GM08714 (cell line): Measurements from ENCODE around the gene EGR4.
A peak's percentile ranks its signal among the peaks of the same experiment; 100 is the strongest.

Experiments
- H3K4me3 ChIP-seq: fragments of 200-500 bp; sonication (Bioruptor generic); 2 replicates; pipeline ENCODE4 v1.5.1; 2014; ENCODE audit warnings: mild to moderate bottlenecking, low read length, inconsistent platforms
- ZNF274 ChIP-seq: IDR thresholded peaks from 2 replicates; pipeline ENCODE4 v1.6.1; 2012; ENCODE audit warnings: mild to moderate bottlenecking, low read depth, low read length

The EGR4 gene

DNA sequence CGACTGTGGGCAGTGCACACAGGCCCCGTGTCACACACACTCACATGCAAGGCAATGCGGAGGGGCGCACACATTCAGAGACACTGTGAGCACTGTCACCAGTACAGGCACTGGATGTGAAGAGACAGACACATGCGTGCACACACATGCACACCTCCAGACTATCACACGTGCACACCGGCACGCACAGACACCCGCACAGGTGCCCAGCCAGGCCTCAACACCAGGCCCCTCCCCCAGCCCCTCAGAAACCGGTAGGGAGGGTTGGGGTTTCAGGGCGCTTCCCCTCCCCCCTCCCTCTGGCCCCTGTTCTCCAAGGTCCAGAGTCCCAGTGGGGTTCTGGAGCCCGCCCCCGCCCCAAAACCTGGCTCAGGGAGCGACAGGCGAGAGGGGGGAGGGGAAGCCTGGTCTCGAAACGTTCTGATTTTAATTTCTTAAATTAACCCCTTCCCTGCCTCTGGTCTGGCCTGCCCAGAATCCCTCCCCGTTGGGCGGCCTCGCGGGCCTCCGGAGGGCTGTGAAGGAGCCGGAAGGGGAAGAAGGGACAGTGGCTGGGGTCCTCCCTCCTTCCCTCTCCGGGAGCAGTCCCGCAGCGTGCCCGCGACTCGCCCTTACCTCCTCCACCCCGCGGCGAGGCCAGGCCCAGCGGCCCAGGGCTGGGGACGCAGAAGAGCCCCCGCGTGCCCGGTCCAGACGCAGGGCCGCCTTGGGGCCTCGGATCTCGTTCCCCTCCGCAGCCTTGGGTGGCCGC lies 9.6 kb downstream of the EGR4 start:
- peak overlapping the region; percentile 81 for H3K4me3 ChIP-seq
- TF ChIP-seq ZNF274 = no peak

DNA sequence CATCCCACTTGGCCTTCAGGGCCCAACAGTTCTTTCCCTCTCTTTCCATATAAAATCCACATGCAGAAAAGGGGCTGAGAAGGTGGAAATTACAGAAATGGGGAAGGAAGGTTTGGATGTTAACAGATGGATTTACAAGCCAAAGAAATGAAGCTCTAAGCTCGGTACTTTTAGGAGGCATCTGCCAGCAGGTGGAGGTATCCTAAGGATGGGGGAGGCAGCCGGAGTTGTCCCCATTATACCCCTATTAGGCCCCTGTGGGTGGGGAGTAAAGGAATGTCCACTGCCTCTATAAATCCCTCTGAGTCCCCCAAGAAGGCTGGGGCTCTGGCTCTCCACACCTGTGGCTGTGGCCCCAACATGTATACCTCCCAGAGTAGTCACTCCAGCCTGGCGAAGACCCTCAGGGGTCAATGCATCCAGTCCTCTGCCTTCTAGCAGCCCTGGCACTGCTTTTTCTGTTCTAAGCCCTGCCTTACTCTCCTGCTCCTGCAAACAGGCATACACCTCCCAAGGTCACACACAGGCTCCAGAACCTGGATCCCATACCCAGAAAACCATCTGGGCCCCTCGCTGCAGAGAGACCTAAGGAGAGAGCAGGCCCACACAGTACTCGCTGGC lies 10.3 kb downstream of the EGR4 start:
- TF ChIP-seq ZNF274 = no peak
- peak overlapping the region; percentile 81; the same call in 1 of the 2 replicates for H3K4me3 ChIP-seq

DNA sequence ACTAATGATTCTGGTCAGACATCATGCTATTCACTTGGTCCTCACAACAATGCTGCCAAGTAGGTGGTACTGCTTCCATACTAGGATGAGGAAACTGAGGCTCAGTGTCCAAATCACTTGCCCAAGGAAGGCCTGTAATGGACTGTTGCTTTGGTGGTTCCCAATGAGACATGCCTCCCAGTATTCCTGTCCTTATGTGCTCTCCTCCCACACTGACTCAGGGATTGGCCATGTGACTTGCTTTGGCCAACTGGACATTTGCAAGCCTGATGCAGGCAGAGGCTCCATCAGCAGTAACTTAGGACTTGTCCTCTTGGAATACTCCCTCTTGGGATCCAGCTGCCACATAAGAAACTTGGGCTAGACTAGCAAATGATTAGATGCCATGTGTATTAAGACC lies 12.1 kb downstream of the EGR4 start:
- no peak overlapping the region for H3K4me3 ChIP-seq
- TF ChIP-seq ZNF274 = no peak

DNA sequence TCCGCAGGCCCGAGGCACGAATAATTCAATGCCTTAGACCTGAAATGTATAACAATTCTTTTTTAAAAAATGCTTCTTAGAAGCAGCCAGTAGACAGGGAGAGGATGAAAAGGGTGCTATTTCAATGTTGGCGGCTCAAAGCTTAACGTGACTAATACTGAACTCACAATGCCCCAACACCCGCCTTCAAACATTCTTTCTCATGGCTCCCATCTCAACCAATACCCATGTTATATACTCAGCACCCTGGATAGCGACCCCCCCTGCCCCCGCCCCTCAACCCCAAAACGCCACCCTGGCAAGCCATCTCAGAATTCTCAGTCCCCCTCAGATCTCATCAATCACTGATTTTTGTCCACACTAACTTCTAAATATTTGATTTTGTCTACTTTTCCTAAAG lies 13.5 kb downstream of the EGR4 start:
- TF ChIP-seq ZNF274 = no peak
- H3K4me3 ChIP-seq = no peak overlapping the region

DNA sequence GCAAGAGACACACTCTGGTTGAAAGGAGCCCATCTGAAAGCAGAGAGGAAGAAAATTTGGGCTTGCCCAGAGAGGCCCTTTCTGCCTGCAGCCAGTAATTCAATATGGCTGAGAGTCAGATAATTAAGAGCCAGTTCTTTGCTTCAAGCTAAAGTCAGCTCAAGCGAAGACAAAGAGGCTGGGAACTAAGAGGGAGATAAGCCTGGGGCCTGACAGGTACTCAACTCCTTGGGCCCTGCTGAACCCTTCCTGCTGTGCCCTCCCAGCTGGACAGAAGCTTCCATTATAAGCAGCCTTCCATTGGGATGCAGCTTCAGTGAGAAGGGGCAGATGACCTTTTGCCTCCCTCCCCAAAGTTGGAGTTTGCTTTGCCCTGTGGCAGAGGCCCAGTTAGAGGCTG lies 21.1 kb downstream of the EGR4 start:
- TF ChIP-seq ZNF274 = no peak
- H3K4me3 ChIP-seq = no peak overlapping the region

DNA sequence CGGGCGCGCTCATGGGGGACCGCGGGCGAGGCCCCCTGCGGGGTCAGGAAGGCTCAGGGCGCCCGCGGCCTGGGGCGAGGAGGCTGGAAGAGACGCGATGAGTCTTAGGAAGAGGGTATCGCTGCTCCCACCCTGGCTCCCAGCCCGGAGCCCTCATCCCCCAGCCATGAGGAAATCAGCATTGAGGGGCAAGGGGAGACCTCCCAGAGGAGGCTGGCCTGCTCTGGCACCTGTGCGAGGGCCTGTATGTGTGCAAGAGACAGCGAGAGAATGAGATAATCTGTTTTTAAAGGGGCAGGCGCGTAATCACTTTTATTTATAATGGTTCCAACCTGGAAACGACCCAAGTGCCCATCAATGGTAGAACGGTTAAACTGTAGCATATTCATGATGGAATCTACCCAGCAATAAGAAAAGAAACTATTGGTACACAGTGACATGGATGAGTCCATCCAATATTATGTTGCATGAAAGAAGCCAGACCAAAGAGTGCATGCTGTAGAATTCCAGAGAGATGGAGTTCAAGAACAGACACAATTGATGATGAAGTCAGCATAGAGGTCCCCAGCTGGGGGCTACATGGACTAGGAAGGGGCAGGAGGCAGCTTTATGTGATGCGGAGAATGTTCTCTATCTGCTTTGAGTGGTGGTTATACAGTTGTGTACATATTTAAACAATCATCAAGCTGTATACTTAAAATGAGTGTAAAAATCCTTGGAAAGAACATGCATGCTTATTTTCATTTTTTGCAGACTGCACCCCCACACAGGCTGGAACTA lies 23.5 kb downstream of the EGR4 start:
- no peak for TF ChIP-seq ZNF274
- H3K4me3 ChIP-seq = peak overlapping the region; percentile 35; the same call in 1 of the 2 replicates

DNA sequence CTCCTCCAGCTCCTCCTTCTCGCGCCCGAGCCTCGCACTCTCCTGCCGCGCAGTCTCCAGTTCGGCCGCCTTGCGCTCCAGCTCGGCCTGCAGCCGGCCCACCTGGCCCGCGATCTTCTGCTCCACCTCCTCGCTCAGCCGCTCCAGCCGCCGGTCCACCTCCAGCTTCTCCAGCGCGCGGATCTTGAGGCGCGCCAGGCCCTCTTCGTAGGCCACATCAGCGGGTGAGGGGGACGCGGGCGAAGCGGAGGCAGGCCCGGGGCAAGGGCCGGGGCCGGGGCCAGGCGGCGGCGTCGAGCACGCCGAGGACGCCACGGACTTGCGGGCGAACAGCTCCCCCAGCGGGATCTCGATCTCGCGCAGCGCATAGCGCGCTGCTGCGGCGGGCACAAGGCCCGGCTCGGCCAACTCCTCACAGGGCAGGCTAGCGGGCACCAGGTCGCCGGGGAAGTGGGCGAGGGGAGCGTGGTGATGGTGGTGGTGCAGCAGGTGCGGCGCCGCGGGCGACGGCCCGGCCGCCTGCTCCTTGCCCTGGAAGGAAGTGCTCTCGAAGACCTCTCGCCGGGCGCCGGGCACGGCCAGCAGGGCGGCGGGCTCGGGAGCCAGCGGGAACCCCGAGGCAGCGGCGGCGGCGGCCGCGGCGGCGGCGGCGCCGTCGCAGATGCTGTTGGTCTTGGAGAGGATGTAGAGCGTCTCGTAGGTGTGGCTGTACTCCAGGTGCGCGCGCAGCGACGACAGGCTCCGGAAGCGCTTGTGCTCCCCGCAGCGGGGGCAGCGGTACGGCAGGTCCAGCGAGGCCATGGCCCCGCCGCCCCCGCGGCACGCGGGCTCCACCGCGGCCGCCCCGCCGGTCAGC lies 24.3 kb downstream of the EGR4 start:
- no peak for TF ChIP-seq ZNF274
- H3K4me3 ChIP-seq = peak overlapping the region; percentile 40; the same call in 1 of the 2 replicates

DNA sequence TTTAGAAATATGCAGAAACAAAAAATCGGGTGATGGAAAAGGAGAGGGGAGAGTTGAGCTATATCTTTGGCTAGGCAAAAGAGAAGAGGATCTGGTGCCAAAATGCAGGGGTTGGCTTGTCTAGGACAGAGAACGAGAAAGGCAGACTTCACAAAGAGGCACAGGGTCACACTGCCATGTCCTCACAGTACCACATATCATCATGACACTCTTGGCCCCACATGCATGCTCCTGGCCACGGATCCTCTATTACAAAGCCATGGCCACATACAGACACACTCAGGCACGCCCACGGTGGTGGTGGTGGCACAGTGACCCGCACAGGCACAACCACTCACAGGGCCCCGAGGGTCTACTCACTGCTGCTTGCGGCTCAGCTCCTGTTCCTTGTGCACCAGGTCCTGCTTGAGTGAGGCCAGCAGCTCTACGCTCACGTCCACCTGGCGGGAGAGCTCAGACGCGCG lies 24.9 kb downstream of the EGR4 start:
- no peak overlapping the region for H3K4me3 ChIP-seq
- no peak for TF ChIP-seq ZNF274

DNA sequence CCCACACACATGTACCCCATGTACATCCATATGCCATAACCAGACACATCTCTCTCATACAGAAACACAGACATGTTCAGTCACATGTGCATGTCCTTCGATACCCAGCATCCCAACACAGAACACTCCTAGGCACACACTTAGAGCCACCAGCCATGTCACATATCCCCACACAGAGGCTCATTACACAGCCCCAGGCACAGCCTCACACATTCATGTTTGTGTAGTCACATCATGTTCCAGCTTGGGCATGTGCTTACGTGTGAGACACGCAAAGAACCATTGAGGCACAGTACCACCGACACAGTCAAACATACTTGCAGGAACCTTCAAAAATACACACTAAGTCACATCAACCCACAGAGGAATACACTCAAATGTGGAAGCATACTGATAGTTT lies 26.3 kb downstream of the EGR4 start:
- no peak overlapping the region for H3K4me3 ChIP-seq
- TF ChIP-seq ZNF274 = no peak

DNA sequence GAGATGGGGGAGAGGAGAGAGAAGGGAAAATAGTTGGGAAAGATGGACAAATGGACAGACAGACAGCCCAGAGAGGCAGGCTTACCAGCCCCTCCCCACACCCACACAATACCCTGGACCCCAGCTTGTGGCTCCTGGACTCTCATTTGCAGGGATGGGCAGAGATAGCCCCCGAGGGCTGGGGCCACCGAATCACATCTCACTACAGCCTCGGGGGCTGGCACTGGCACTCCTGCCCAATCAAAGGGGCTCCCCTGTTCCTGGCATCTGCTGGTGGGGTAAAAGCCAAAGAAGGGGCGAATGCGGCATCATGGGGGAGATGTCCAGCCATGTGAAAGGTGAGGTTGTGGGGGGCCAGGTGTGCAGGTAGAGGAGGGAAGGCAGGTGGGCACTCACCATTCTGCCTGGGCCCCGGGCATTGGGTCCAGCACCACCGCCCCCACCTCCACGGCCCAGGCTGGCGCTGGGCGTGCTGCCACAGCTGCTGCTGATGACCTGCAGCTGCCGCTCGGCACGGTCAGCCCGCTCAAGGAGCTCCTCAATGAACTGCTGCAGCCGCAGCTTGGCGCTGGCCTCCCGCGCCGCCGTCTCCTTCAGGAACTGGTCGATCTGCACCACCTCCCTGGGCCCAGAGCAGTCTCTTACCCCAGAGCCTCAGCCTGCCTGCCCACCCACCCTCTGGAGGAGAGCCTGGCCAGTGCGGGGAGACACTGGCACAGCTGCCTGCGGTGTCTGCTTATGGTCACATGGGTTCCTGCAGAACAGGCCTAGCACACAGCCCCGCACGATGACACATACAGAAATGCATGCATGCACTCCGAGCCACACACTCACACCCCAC lies 27.1 kb downstream of the EGR4 start:
- no peak overlapping the region for H3K4me3 ChIP-seq
- TF ChIP-seq ZNF274 = no peak

DNA sequence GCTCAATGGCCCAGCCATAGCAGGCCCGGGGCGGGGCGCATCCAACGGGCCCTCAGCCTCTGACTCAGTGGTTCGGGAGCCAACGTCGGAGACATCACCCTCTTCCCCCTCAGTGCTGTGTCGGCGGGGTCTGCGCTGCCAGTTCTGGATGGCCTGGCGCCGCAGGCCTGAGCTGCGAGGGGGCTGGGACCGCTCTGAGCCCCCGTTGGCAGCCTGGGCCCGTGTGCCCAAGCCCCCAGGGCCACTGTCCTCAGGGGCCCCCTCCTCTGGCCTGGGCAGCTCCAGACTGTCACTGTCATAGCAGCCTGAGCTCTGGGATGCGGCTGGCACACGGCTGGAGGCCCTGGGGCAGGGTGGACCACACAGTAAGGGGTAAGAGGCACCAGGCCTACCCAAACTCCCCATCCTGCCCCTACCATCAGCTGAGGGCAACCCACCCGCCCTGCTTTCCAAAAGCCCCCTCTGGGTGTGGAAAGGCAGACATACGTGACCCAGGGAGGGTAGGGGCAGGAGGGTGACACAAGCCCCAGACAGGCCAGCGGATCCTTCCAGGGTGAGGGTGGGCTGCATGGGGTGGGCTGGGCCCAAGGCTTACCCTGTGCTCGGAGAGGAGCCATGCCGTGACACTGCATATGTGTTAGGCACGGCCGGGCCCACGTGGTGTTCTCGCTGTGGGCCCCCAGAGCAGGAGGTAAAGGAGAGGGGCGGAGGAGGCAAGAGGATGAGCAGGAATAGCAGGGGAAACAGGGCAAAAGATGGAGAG lies 27.9 kb downstream of the EGR4 start:
- H3K4me3 ChIP-seq = no peak overlapping the region
- no peak for TF ChIP-seq ZNF274

DNA sequence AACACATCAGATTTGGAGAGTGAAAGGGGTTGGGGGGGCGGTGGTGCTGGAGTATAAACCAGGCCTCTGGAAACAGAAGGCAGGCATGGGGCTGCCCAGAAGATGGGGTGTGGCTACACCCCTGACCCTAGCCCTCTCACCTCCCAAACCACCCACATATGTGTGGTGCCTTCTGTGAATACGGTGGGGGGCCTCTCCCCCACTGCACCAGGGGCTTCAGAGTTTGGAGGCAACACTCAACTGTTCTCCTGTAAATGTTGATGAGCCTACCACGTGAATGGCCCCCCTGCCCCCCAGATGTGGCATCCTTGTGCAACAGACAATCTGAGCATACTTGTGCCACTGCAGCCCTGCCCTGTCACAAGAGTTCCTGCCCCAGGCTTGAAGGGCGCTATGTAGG lies 28.6 kb downstream of the EGR4 start:
- no peak overlapping the region for H3K4me3 ChIP-seq

DNA sequence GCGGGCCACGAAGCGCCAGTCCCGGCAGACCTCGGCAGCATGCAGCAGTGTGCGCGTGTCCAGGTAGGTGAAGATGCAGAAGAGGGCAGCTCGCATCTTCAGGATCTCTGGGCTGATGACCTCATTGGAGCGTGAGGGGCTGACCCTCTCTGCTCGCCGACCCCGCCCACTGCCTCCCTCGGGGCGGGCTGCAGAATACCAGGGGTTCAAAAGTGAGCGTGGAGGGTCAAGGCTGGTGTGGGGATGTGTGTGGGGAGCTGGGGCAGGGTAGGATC lies 29.1 kb downstream of the EGR4 start:
- no peak for TF ChIP-seq ZNF274
- H3K4me3 ChIP-seq = no peak overlapping the region

More for the DNA sequence above, 28.6 kb downstream of the EGR4 start:
- no peak for TF ChIP-seq ZNF274
